Keratinocyte (primary cell): ENCODE measurements around the gene KAT5.

Experiments
- CTCF ChIP-seq, 3 experiments: IDR thresholded peaks in 1 of 3; conservative IDR thresholded peaks in 1 of 3; optimal IDR thresholded peaks in 1 of 3; 2 replicates in 2 of 3; 3 replicates in 1 of 3; pipeline versions ENCODE3 to v1.5.1; 2011; ENCODE audit warnings: low read length in 3 of 3, mild to moderate bottlenecking in 3 of 3, moderate library complexity in 2 of 3, control low read depth in 1 of 3, inconsistent platforms in 1 of 3; ENCODE audit not compliant: insufficient read depth in 2 of 3; ENCODE audit errors: extremely low read depth in 1 of 3
- EZH2 ChIP-seq: IDR thresholded peaks from one replicate; pipeline ENCODE4 v1.6.1; 2012; ENCODE audit warnings: inconsistent platforms, mild to moderate bottlenecking, low read length, moderate library complexity

DNA sequence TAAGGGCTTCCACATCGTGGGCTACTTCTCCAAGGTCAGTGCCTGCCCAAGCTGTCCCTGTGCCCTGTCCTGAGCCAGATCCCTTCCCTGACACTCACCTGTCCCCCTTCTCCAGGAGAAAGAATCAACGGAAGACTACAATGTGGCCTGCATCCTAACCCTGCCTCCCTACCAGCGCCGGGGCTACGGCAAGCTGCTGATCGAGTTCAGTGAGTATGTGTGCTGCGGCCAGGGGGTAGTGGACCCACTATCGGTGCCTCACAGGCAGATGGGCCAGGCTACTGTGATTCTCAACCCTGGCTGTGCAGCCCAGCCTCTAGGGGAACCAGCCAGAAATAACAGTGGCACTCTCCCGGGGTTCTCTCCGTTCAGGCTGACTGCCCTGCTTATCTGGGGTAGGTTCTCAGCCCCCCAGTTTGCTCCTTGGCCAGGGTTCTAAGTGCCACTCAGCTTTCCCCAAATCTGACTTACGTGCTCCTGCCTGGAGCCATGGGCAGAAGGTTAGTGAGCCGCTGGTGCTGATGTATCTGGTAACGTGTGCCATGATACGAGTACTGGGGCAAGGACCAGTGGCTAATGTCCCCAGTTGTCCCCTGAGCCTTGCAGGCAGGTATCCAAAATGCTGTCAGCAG lies 4.8 kb downstream of the KAT5 start:
- TF ChIP-seq CTCF (optimal IDR thresholded peaks at IDR 0.05 in 1 of 3, IDR thresholded peaks at IDR 0.05 in 1 of 3, conservative IDR thresholded peaks at IDR 0.05 in 1 of 3; ENCODE audit: extremely low read depth in 1 of 3, insufficient read depth in 2 of 3, low read length in 3 of 3) = no peak
- no peak for TF ChIP-seq EZH2
